ENCODE measurements around the gene TBL1XR1.

The TBL1XR1 gene

GRCh38 chr3:177105623-177106022, 91.7 kb downstream of the TBL1XR1 start:
- H3K4me1 ChIP-seq (ENCODE audit: control insufficient read depth in 5 of 5, insufficient read depth in 5 of 5, low read length in 5 of 5): peaks cover 2 to 51% (median 22%) of the 10 kb centered on the region in 5 donors

GRCh38 chr3:177104299-177104992, 92.8 kb downstream of the TBL1XR1 start:
- Histone ChIP-seq H3K27me3 (ENCODE audit: control insufficient read depth in 5 of 5, insufficient read depth in 4 of 5, low read length in 5 of 5) (no peaks in the 10 kb centered on the region), H3K36me3 (ENCODE audit: control insufficient read depth in 5 of 5, insufficient read depth in 5 of 5, low read length in 5 of 5) (no peaks in the 10 kb centered on the region), H3K27ac (ENCODE audit: low read depth, low read length) (no peak overlapping the region), H3K9ac (ENCODE audit: low read length in 5 of 5) (no peak overlapping the region), H3K4me1 (ENCODE audit: control insufficient read depth in 5 of 5, insufficient read depth in 5 of 5, low read length in 5 of 5) (peaks cover 2 to 43% (median 15%) of the 10 kb centered on the region in 5 donors), H3K9me3 (ENCODE audit: control insufficient read depth in 5 of 5, low read length in 5 of 5) (no peaks in the 10 kb centered on the region), H3K4me3 (ENCODE audit: low read depth in 1 of 5, low read length in 5 of 5) (no peak overlapping the region)

More at GRCh38 chr3:177105623-177106022, 91.7 kb downstream of the TBL1XR1 start:
- Histone ChIP-seq H3K4me3 (ENCODE audit: low read depth in 1 of 5, low read length in 5 of 5) (no peak overlapping the region), H3K9ac (ENCODE audit: low read length in 5 of 5) (no peak overlapping the region), H3K36me3 (ENCODE audit: control insufficient read depth in 5 of 5, insufficient read depth in 5 of 5, low read length in 5 of 5) (no peaks in the 10 kb centered on the region), H3K27ac (ENCODE audit: low read depth, low read length) (no peak overlapping the region), H3K9me3 (ENCODE audit: control insufficient read depth in 5 of 5, low read length in 5 of 5) (no peaks in the 10 kb centered on the region), H3K27me3 (ENCODE audit: control insufficient read depth in 5 of 5, insufficient read depth in 4 of 5, low read length in 5 of 5) (no peaks in the 10 kb centered on the region)

GRCh38 chr3:177102553-177102952, 94.7 kb downstream of the TBL1XR1 start:
- peaks cover 2 to 25% (median 11%) of the 10 kb centered on the region in 5 donors for H3K4me1 ChIP-seq (ENCODE audit: control insufficient read depth in 5 of 5, insufficient read depth in 5 of 5, low read length in 5 of 5)

GRCh38 chr3:177098551-177098950, 98.7 kb downstream of the TBL1XR1 start:
- H3K27me3 ChIP-seq (ENCODE audit: control insufficient read depth in 5 of 5, insufficient read depth in 4 of 5, low read length in 5 of 5): no peaks in the 10 kb centered on the region
- H3K4me3 ChIP-seq (ENCODE audit: low read depth in 1 of 5, low read length in 5 of 5): no peak overlapping the region
- H3K36me3 ChIP-seq (ENCODE audit: control insufficient read depth in 5 of 5, insufficient read depth in 5 of 5, low read length in 5 of 5): peaks cover 0 to 4% (median 0%) of the 10 kb centered on the region in 5 donors
- H3K9me3 ChIP-seq (ENCODE audit: control insufficient read depth in 5 of 5, low read length in 5 of 5): peaks cover 0 to 6% (median 0%) of the 10 kb centered on the region in 5 donors
- H3K9ac ChIP-seq (ENCODE audit: low read length in 5 of 5): no peak overlapping the region
- H3K27ac ChIP-seq (ENCODE audit: low read depth, low read length): no peak overlapping the region
- H3K4me1 ChIP-seq (ENCODE audit: control insufficient read depth in 5 of 5, insufficient read depth in 5 of 5, low read length in 5 of 5): peaks cover 0 to 5% (median 0%) of the 10 kb centered on the region in 5 donors

More at GRCh38 chr3:177102553-177102952, 94.7 kb downstream of the TBL1XR1 start:
- no peak overlapping the region for H3K4me3 ChIP-seq (ENCODE audit: low read depth in 1 of 5, low read length in 5 of 5)
- no peak overlapping the region for H3K9ac ChIP-seq (ENCODE audit: low read length in 5 of 5)
- H3K9me3 ChIP-seq (ENCODE audit: control insufficient read depth in 5 of 5, low read length in 5 of 5): no peaks in the 10 kb centered on the region
- no peaks in the 10 kb centered on the region for H3K27me3 ChIP-seq (ENCODE audit: control insufficient read depth in 5 of 5, insufficient read depth in 4 of 5, low read length in 5 of 5)
- H3K27ac ChIP-seq (ENCODE audit: low read depth, low read length): no peak overlapping the region
- no peaks in the 10 kb centered on the region for H3K36me3 ChIP-seq (ENCODE audit: control insufficient read depth in 5 of 5, insufficient read depth in 5 of 5, low read length in 5 of 5)

- peaks cover 0 to 10% (median 4%) of the 10 kb centered on the region in 5 donors for H3K9me3 ChIP-seq (ENCODE audit: control insufficient read depth in 5 of 5, low read length in 5 of 5)
- peaks cover 0 to 7% (median 0%) of the 10 kb centered on the region in 5 donors for H3K36me3 ChIP-seq (ENCODE audit: control insufficient read depth in 5 of 5, insufficient read depth in 5 of 5, low read length in 5 of 5)
- no peak overlapping the region for H3K4me3 ChIP-seq (ENCODE audit: low read depth in 1 of 5, low read length in 5 of 5)
- no peak overlapping the region for H3K27ac ChIP-seq (ENCODE audit: low read depth, low read length)
- no peaks in the 10 kb centered on the region for H3K27me3 ChIP-seq (ENCODE audit: control insufficient read depth in 5 of 5, insufficient read depth in 4 of 5, low read length in 5 of 5)
- no peaks in the 10 kb centered on the region for H3K4me1 ChIP-seq (ENCODE audit: control insufficient read depth in 5 of 5, insufficient read depth in 5 of 5, low read length in 5 of 5)
- H3K9ac ChIP-seq (ENCODE audit: low read length in 5 of 5): no peak overlapping the region
Observed at GRCh38 chr3:177096615-177097014, 100.7 kb downstream of the TBL1XR1 start.

- Histone ChIP-seq H3K27me3 (ENCODE audit: control insufficient read depth in 5 of 5, insufficient read depth in 4 of 5, low read length in 5 of 5) (no peaks in the 10 kb centered on the region), H3K4me3 (ENCODE audit: low read depth in 1 of 5, low read length in 5 of 5) (no peak overlapping the region), H3K36me3 (ENCODE audit: control insufficient read depth in 5 of 5, insufficient read depth in 5 of 5, low read length in 5 of 5) (peaks cover 0 to 7% (median 0%) of the 10 kb centered on the region in 5 donors), H3K9ac (ENCODE audit: low read length in 5 of 5) (no peak overlapping the region), H3K4me1 (ENCODE audit: control insufficient read depth in 5 of 5, insufficient read depth in 5 of 5, low read length in 5 of 5) (peaks cover 0 to 6% (median 0%) of the 10 kb centered on the region in 5 donors), H3K27ac (ENCODE audit: low read depth, low read length) (no peak overlapping the region), H3K9me3 (ENCODE audit: control insufficient read depth in 5 of 5, low read length in 5 of 5) (peaks cover 0 to 10% (median 4%) of the 10 kb centered on the region in 5 donors)
Observed at GRCh38 chr3:177093966-177094365, 103.3 kb downstream of the TBL1XR1 start.

GRCh38 chr3:177089901-177090300, 107.4 kb downstream of the TBL1XR1 start:
- Histone ChIP-seq H3K9me3 (ENCODE audit: control insufficient read depth in 5 of 5, low read length in 5 of 5) (peaks cover 0 to 10% (median 4%) of the 10 kb centered on the region in 5 donors), H3K36me3 (ENCODE audit: control insufficient read depth in 5 of 5, insufficient read depth in 5 of 5, low read length in 5 of 5) (peaks cover 0 to 7% (median 0%) of the 10 kb centered on the region in 5 donors), H3K9ac (ENCODE audit: low read length in 5 of 5) (no peak overlapping the region), H3K27me3 (ENCODE audit: control insufficient read depth in 5 of 5, insufficient read depth in 4 of 5, low read length in 5 of 5) (no peaks in the 10 kb centered on the region), H3K27ac (ENCODE audit: low read depth, low read length) (peak overlapping the region; percentile 18), H3K4me1 (ENCODE audit: control insufficient read depth in 5 of 5, insufficient read depth in 5 of 5, low read length in 5 of 5) (peaks cover 0 to 11% (median 2%) of the 10 kb centered on the region in 5 donors), H3K4me3 (ENCODE audit: low read depth in 1 of 5, low read length in 5 of 5) (no peak overlapping the region)

GRCh38 chr3:177089110-177089509, 108.2 kb downstream of the TBL1XR1 start:
- peaks cover 0 to 9% (median 3%) of the 10 kb centered on the region in 5 donors for H3K9me3 ChIP-seq (ENCODE audit: control insufficient read depth in 5 of 5, low read length in 5 of 5)
- H3K27me3 ChIP-seq (ENCODE audit: control insufficient read depth in 5 of 5, insufficient read depth in 4 of 5, low read length in 5 of 5): no peaks in the 10 kb centered on the region
- H3K36me3 ChIP-seq (ENCODE audit: control insufficient read depth in 5 of 5, insufficient read depth in 5 of 5, low read length in 5 of 5): peaks cover 0 to 4% (median 0%) of the 10 kb centered on the region in 5 donors
- no peak overlapping the region for H3K27ac ChIP-seq (ENCODE audit: low read depth, low read length)
- no peak overlapping the region for H3K4me3 ChIP-seq (ENCODE audit: low read depth in 1 of 5, low read length in 5 of 5)
- no peak overlapping the region for H3K9ac ChIP-seq (ENCODE audit: low read length in 5 of 5)
- peaks cover 0 to 12% (median 2%) of the 10 kb centered on the region in 5 donors for H3K4me1 ChIP-seq (ENCODE audit: control insufficient read depth in 5 of 5, insufficient read depth in 5 of 5, low read length in 5 of 5)

GRCh38 chr3:177085794-177086193, 111.5 kb downstream of the TBL1XR1 start:
- Histone ChIP-seq H3K4me1 (ENCODE audit: control insufficient read depth in 5 of 5, insufficient read depth in 5 of 5, low read length in 5 of 5) (peaks cover 0 to 12% (median 2%) of the 10 kb centered on the region in 5 donors), H3K27me3 (ENCODE audit: control insufficient read depth in 5 of 5, insufficient read depth in 4 of 5, low read length in 5 of 5) (no peaks in the 10 kb centered on the region), H3K36me3 (ENCODE audit: control insufficient read depth in 5 of 5, insufficient read depth in 5 of 5, low read length in 5 of 5) (no peaks in the 10 kb centered on the region), H3K27ac (ENCODE audit: low read depth, low read length) (no peak overlapping the region), H3K9me3 (ENCODE audit: control insufficient read depth in 5 of 5, low read length in 5 of 5) (no peaks in the 10 kb centered on the region), H3K9ac (ENCODE audit: low read length in 5 of 5) (no peak overlapping the region), H3K4me3 (ENCODE audit: low read depth in 1 of 5, low read length in 5 of 5) (no peak overlapping the region)

GRCh38 chr3:177084616-177085015, 112.7 kb downstream of the TBL1XR1 start:
- Histone ChIP-seq H3K36me3 (ENCODE audit: control insufficient read depth in 5 of 5, insufficient read depth in 5 of 5, low read length in 5 of 5) (no peaks in the 10 kb centered on the region), H3K9ac (ENCODE audit: low read length in 5 of 5) (no peak overlapping the region), H3K4me1 (ENCODE audit: control insufficient read depth in 5 of 5, insufficient read depth in 5 of 5, low read length in 5 of 5) (peaks cover 0 to 12% (median 2%) of the 10 kb centered on the region in 5 donors), H3K9me3 (ENCODE audit: control insufficient read depth in 5 of 5, low read length in 5 of 5) (no peaks in the 10 kb centered on the region), H3K27me3 (ENCODE audit: control insufficient read depth in 5 of 5, insufficient read depth in 4 of 5, low read length in 5 of 5) (no peaks in the 10 kb centered on the region), H3K4me3 (ENCODE audit: low read depth in 1 of 5, low read length in 5 of 5) (no peak overlapping the region), H3K27ac (ENCODE audit: low read depth, low read length) (no peak overlapping the region)
